GM12891 (cell line): ENCODE results near the gene THRA.

Source experiments
- POLR2A ChIP-seq: IDR thresholded peaks from 2 replicates; pipeline ENCODE4 v1.6.1; 2011; ENCODE audit warnings: low read depth, low read length, control low read depth
- TAF1 ChIP-seq: IDR thresholded peaks from 2 replicates; pipeline ENCODE4 v1.6.1; 2011; ENCODE audit warnings: low read depth, low read length, control low read depth

GRCh38 chr17:40068129-40068581, 5.4 kb downstream of the THRA start:
- TF ChIP-seq TAF1 (no peak), POLR2A (no peak)
